C1 segment of cervical spinal cord (tissue), 14 donors: ENCODE measurements around the gene NKX2-1.
"Not testable (repeated sequence)": the region's sequence is repeated elsewhere in the genome, so short reads cannot be mapped to it uniquely, and the experiment has no call there.

Experiments used
- DNase-seq, 14 donors: peaks; one replicate each; lab custom pipeline; 2025; lab: John Stamatoyannopoulos, UW

Gene NKX2-1

GRCh38 chr14:36505892-36506731, 13.9 kb downstream of the NKX2-1 start:
- DNase-seq: no peak

- no peak for DNase-seq
These were observed 14.7 kb downstream of the NKX2-1 start for GRCh38 chr14:36505181-36505815.

- no peak for DNase-seq
These were observed 15.3 kb downstream of the NKX2-1 start for GRCh38 chr14:36504771-36505175.

- DNase-seq: no peak
These were observed 16.0 kb downstream of the NKX2-1 start for GRCh38 chr14:36503771-36504741.

- no peak for DNase-seq
These were observed 17.2 kb downstream of the NKX2-1 start for GRCh38 chr14:36502558-36503508.

- no peak for DNase-seq
These were observed 21.1 kb downstream of the NKX2-1 start for GRCh38 chr14:36498938-36499337.

- no peak for DNase-seq
These were observed 23.7 kb downstream of the NKX2-1 start for GRCh38 chr14:36496346-36496745.

- DNase-seq: no peak
These were observed 24.4 kb downstream of the NKX2-1 start for GRCh38 chr14:36495666-36496065.

- no peak for DNase-seq
These were observed 26.3 kb downstream of the NKX2-1 start for GRCh38 chr14:36493761-36494160.

GRCh38 chr14:36485773-36486172, 34.3 kb downstream of the NKX2-1 start:
- DNase-seq: no peak

- no peak for DNase-seq
These were observed 40.7 kb downstream of the NKX2-1 start for GRCh38 chr14:36479344-36479743.

- DNase-seq: no peak
These were observed 41.2 kb downstream of the NKX2-1 start for GRCh38 chr14:36478782-36479181.

GRCh38 chr14:36477266-36477665, 42.8 kb downstream of the NKX2-1 start:
- no peak for DNase-seq

- not testable (repeated sequence) for DNase-seq
These were observed 44.0 kb downstream of the NKX2-1 start for GRCh38 chr14:36476061-36476460.

- no peak for DNase-seq
These were observed 45.4 kb downstream of the NKX2-1 start for GRCh38 chr14:36474593-36474992.

GRCh38 chr14:36471431-36471830, 48.6 kb downstream of the NKX2-1 start:
- no peak for DNase-seq

- no peak for DNase-seq
These were observed 52.7 kb downstream of the NKX2-1 start for GRCh38 chr14:36467332-36467731.
